ENCODE results near the gene GPR84.
"Not testable (repeated sequence)": the region's sequence is repeated elsewhere in the genome, so short reads cannot be mapped to it uniquely, and the experiment has no call there.

GPR84 gene

GRCh38 chr12:54331461-54331860, 32.8 kb downstream of the GPR84 start:
- no peak for DNase-seq (ENCODE audit: extremely low read depth, low read depth)
- no peak for TF ChIP-seq CTCF (IDR thresholded peaks at IDR 0.05; ENCODE audit: low read depth, low read length)

GRCh38 chr12:54330442-54330841, 33.8 kb downstream of the GPR84 start:
- DNase-seq (ENCODE audit: extremely low read depth, low read depth) = no peak
- TF ChIP-seq CTCF (IDR thresholded peaks at IDR 0.05; ENCODE audit: low read depth, low read length) = no peak

- DNase-seq (ENCODE audit: extremely low read depth, low read depth) = no peak
- no peak for TF ChIP-seq CTCF (IDR thresholded peaks at IDR 0.05; ENCODE audit: low read depth, low read length)
These were observed 34.5 kb downstream of the GPR84 start for GRCh38 chr12:54329759-54330158.

GRCh38 chr12:54328595-54329337, 35.5 kb downstream of the GPR84 start:
- no peak for DNase-seq (ENCODE audit: extremely low read depth, low read depth)
- no peak for TF ChIP-seq CTCF (IDR thresholded peaks at IDR 0.05; ENCODE audit: low read depth, low read length)

- DNase-seq (ENCODE audit: extremely low read depth, low read depth) = not testable (repeated sequence)
These were observed 38.7 kb downstream of the GPR84 start for GRCh38 chr12:54325442-54326109.

- TF ChIP-seq CTCF (IDR thresholded peaks at IDR 0.05; ENCODE audit: low read depth, low read length) = peak; percentile 80
- DNase-seq (ENCODE audit: extremely low read depth, low read depth) = peak; percentile 99
These were observed 39.5 kb downstream of the GPR84 start, which contains the start of gene COPZ1 for GRCh38 chr12:54324617-54325441. Gene COPZ1, plus strand, starts transcription at chr12:54325131. Its CDS starts 33 bp downstream, at chr12:54325164.

GRCh38 chr12:54321363-54321762, 42.9 kb downstream of the GPR84 start:
- DNase-seq (ENCODE audit: extremely low read depth, low read depth) = no peak
- TF ChIP-seq CTCF (IDR thresholded peaks at IDR 0.05; ENCODE audit: low read depth, low read length) = no peak

Measured in AG09319 (cell line).